ENCODE measurements around the gene NEDD9.

DNA sequence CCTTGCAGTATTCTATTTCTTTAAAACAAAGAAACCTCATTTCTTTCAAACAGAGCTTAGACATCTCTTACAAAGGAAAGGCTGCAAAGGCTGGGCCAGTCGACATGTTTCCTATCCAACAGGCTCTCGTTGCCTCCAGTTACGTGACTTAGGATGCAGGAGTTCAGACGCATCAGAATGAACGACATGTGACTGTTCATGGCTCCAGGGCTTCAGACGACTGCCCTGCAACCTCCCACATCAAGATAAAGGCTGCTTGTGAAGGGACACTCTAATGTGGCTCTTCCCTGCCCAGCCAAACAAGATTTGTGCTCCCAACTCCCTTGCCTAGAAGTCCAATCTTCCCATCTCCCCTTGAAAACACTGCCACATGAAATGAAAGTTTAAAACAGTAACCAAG is 14.3 kb upstream of the NEDD9 start:
- TF ChIP-seq EP300 (IDR thresholded peaks at IDR 0.05; ENCODE audit: low read depth) (no peak), POLR2A (IDR thresholded peaks at IDR 0.05) (no peak)
- TF ChIP-seq, protein P1, sequence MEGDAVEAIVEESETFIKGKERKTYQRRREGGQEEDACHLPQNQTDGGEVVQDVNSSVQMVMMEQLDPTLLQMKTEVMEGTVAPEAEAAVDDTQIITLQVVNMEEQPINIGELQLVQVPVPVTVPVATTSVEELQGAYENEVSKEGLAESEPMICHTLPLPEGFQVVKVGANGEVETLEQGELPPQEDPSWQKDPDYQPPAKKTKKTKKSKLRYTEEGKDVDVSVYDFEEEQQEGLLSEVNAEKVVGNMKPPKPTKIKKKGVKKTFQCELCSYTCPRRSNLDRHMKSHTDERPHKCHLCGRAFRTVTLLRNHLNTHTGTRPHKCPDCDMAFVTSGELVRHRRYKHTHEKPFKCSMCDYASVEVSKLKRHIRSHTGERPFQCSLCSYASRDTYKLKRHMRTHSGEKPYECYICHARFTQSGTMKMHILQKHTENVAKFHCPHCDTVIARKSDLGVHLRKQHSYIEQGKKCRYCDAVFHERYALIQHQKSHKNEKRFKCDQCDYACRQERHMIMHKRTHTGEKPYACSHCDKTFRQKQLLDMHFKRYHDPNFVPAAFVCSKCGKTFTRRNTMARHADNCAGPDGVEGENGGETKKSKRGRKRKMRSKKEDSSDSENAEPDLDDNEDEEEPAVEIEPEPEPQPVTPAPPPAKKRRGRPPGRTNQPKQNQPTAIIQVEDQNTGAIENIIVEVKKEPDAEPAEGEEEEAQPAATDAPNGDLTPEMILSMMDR (IDR thresholded peaks at IDR 0.05) = no peak
